Measurements from ENCODE around the gene ZFHX2.
A peak's percentile ranks its signal among the peaks of the same experiment; 100 is the strongest.
"Not testable (repeated sequence)": the region's sequence is repeated elsewhere in the genome, so short reads cannot be mapped to it uniquely, and the experiment has no call there.

The ZFHX2 gene

DNA sequence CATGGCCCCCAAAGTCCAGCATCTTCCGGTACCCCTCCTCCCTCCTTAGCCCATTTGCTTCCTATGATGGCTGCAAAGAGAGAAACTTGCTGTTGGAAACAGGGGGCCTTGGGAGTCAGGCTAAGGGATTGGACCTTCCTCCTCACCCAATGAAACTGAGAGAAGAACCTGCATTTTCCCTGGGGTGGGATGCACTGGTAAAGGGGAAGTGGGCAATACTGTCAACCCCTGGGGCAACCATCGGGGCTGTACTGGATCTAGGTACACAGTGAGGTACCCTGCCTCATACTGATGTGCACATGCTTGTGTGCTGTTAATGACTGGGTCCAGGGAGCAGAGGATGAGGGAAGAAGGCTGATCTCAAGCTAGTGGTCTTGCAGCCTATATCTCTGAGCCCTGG is 38.0 kb upstream of the ZFHX2 start:
- Histone ChIP-seq H3K27ac (ENCODE audit: poor library complexity, severe bottlenecking) (no peak overlapping the region), H3K4me3 (ENCODE audit: severe bottlenecking) (no peak overlapping the region), H3K36me3 (ENCODE audit: low read depth) (no peaks in the 10 kb centered on the region), H3K9me3 (ENCODE audit: severe bottlenecking) (no peaks in the 10 kb centered on the region), H3K4me1 (ENCODE audit: insufficient read depth, poor library complexity, severe bottlenecking) (no peaks in the 10 kb centered on the region), H3K27me3 (ENCODE audit: insufficient read depth, poor library complexity, severe bottlenecking) (no peaks in the 10 kb centered on the region)
- TF ChIP-seq, protein P1, sequence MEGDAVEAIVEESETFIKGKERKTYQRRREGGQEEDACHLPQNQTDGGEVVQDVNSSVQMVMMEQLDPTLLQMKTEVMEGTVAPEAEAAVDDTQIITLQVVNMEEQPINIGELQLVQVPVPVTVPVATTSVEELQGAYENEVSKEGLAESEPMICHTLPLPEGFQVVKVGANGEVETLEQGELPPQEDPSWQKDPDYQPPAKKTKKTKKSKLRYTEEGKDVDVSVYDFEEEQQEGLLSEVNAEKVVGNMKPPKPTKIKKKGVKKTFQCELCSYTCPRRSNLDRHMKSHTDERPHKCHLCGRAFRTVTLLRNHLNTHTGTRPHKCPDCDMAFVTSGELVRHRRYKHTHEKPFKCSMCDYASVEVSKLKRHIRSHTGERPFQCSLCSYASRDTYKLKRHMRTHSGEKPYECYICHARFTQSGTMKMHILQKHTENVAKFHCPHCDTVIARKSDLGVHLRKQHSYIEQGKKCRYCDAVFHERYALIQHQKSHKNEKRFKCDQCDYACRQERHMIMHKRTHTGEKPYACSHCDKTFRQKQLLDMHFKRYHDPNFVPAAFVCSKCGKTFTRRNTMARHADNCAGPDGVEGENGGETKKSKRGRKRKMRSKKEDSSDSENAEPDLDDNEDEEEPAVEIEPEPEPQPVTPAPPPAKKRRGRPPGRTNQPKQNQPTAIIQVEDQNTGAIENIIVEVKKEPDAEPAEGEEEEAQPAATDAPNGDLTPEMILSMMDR (IDR thresholded peaks at IDR 0.05; ENCODE audit: poor library complexity, severe bottlenecking): no peak
- ATAC-seq (ENCODE audit: low read depth) (no peak), DNase-seq (ENCODE audit: low spot score) (no peak)

DNA sequence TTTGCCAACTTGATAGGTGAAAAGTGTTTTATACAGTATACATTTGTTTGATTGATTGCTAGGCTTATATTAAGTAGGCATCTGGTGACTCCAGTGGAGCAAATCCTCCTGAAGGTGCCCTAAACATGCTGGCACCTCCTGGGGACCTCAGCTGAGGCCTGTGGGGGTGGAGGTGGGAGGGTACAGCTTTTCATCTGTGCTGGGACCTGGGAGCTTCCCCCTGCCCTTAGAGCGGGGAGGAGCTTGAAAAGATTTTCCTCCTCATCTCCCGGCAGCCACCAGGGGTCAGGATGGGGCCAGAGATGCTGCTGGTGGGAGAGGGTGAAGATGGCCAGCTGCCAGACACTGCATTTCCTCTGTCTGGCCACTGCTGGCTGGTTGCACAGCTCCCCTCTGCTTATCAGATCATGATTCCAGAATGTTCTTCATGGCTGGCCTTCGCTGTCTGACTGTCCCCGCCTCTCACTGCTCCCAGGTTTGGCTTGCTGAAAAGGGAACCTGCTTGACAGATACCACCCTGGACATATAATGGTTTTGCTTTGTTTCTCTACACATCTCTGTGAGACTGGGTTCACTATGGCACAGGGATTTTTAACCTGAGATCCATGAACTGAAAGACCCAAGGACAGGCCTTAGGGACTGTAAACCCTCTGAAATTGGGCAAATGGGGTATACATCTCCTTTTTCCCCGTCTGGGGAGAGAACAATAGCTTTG is 37.5 kb upstream of the ZFHX2 start:
- Histone ChIP-seq H3K36me3 (ENCODE audit: low read depth) (no peaks in the 10 kb centered on the region), H3K27ac (ENCODE audit: poor library complexity, severe bottlenecking) (no peak overlapping the region), H3K4me3 (ENCODE audit: severe bottlenecking) (no peak overlapping the region), H3K4me1 (ENCODE audit: insufficient read depth, poor library complexity, severe bottlenecking) (no peaks in the 10 kb centered on the region), H3K9me3 (ENCODE audit: severe bottlenecking) (no peaks in the 10 kb centered on the region), H3K27me3 (ENCODE audit: insufficient read depth, poor library complexity, severe bottlenecking) (no peaks in the 10 kb centered on the region)
- TF ChIP-seq, protein P1 (IDR thresholded peaks at IDR 0.05; ENCODE audit: poor library complexity, severe bottlenecking): peak; percentile 91
- DNase-seq (ENCODE audit: low spot score) (peak; percentile 90), ATAC-seq (ENCODE audit: low read depth) (peak; percentile 99)

DNA sequence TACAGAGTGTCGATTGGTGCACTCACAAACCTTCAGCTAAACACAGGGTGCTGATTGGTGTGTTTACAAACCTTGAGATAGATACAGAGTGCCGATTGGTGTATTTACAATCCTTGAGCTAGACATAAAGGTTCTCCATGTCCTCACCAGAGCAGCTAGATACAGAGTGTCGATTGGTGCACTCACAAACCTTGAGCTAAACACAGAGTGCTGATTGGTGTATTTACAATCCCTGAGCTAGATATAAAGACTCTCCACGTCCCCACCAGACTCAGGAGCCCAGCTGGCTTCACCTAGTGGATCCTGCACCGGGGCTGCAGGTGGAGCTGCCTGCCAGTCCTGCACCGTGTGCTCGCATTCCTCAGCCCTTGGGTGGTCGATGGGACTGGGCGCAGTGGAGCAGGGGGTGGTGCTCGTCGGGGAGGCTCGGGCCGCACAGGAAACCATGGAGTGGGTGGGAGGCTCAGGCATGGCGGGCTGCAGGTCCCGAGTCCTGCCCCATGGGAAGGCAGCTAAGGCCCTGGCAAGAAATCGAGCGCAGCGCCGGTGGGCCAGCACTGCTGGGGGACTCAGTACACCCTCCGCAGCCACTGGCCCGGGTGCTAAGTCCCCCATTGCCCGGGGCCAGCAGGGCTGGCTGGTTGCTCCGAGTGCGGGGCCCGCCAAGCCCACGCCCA is 33.1 kb upstream of the ZFHX2 start:
- H3K27ac ChIP-seq (ENCODE audit: poor library complexity, severe bottlenecking); H3K4me3 ChIP-seq (ENCODE audit: severe bottlenecking); ATAC-seq (ENCODE audit: low read depth); DNase-seq (ENCODE audit: low spot score); H3K36me3 ChIP-seq (ENCODE audit: low read depth); H3K9me3 ChIP-seq (ENCODE audit: severe bottlenecking); H3K27me3 ChIP-seq (ENCODE audit: insufficient read depth, poor library complexity, severe bottlenecking); H3K4me1 ChIP-seq (ENCODE audit: insufficient read depth, poor library complexity, severe bottlenecking): not testable (repeated sequence)

DNA sequence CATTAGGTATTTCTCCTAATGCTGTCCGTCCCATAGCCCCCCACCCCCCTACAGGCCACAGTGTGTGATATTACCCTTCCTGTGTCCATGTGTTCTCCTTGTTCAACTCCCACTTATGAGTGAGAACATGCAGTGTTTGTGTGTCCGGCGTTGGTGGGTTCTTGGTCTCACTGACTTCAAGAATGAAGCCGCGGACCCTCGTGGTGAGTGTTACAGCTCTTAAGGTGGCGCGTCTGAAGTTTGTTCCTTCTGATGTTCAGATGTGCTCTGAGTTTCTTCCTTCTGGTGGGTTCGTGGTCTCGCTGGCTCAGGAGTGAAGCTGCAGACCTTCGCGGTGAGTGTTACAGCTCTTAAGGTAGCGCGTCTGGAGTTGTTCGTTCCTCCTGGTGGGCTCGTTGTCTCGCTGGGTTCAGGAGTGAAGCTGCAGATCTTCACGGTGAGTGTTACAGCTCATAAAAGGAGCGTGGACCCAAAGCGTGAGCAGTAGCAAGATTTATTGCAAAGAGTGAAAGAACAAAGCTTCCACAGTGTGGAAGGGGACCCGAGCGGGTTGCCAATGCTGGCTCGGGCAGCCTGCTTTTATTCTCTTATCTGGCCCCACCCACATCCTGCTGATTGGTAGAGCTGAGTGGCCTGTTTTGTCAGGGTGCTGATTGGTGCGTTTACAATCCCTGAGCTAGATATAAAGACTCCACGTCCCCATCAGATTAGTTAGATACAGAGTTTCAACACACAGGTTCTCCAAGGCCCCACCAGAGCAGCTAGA is 32.4 kb upstream of the ZFHX2 start:
- ATAC-seq (ENCODE audit: low read depth); H3K4me3 ChIP-seq (ENCODE audit: severe bottlenecking); H3K27ac ChIP-seq (ENCODE audit: poor library complexity, severe bottlenecking); H3K4me1 ChIP-seq (ENCODE audit: insufficient read depth, poor library complexity, severe bottlenecking); H3K36me3 ChIP-seq (ENCODE audit: low read depth); H3K9me3 ChIP-seq (ENCODE audit: severe bottlenecking); DNase-seq (ENCODE audit: low spot score): not testable (repeated sequence)
- H3K27me3 ChIP-seq (ENCODE audit: insufficient read depth, poor library complexity, severe bottlenecking): peaks cover 15% of the 10 kb centered on the region

DNA sequence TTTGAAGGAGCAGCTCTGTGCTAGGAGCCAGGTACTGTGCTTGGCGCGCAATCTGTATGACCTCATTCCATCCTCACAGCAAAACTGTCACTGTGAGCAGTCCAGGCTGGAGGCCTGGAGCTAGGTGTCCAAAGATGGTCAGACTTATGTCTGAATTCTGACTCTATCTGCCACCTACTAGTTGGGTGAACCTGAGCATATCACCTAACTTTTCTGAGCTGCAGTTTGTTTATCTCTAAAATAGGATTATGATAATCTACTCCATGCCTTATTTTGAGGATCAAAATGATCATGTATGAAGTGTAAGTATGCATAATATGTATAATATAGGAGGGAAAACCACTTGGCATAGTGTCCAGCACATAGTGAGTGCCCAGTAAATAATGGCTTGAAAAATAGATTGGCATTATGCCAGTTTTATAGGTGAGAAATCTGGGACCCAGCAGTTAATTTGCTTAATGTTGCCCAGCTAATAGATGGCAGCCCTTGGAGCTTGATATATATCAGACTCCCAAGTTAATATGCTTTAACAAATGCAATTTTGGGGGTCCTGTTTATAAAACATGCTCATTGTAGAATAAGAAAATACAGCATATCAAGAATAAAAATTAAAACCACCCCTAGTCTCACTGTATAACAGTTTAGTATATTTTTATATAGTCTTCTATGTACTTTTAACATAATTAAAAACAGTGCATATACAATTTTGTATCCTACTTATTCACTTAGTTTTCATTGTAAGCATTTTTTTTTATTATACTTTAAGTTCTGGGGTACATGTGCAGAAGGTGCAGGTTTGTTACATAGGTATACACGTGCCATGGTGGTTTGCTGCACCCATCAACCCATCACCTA is 31.6 kb upstream of the ZFHX2 start:
- no peaks in the 10 kb centered on the region for H3K4me1 ChIP-seq (ENCODE audit: insufficient read depth, poor library complexity, severe bottlenecking)
- H3K27ac ChIP-seq (ENCODE audit: poor library complexity, severe bottlenecking): no peak overlapping the region
- H3K27me3 ChIP-seq (ENCODE audit: insufficient read depth, poor library complexity, severe bottlenecking): peaks cover 23% of the 10 kb centered on the region
- H3K4me3 ChIP-seq (ENCODE audit: severe bottlenecking): no peak overlapping the region
- ATAC-seq (ENCODE audit: low read depth) (peak; percentile 12; the same call in 1 of the 3 replicates), DNase-seq (ENCODE audit: low spot score) (no peak)
- H3K36me3 ChIP-seq (ENCODE audit: low read depth): no peaks in the 10 kb centered on the region
- TF ChIP-seq, protein P1 (IDR thresholded peaks at IDR 0.05; ENCODE audit: poor library complexity, severe bottlenecking): no peak
- no peaks in the 10 kb centered on the region for H3K9me3 ChIP-seq (ENCODE audit: severe bottlenecking)
